ENCODE data around the gene HTR7. TPM values are rescaled to one million over a fixed set of nuclear protein-coding genes. Genes with fewer than 3 reads are reported as not detected.
A peak's percentile ranks its signal among the peaks of the same experiment; 100 is the strongest.

The HTR7 gene
- total RNA-seq, 1 donor from 2014 or later = 0.93 TPM

- H3K36me3 Mint-ChIP-seq (ENCODE audit: insufficient read depth) = no peaks in the 10 kb centered on the region
- H3K27me3 Mint-ChIP-seq = peaks cover 81% of the 10 kb centered on the region
- peak overlapping the region; percentile 82 for H3K27ac Mint-ChIP-seq
- H3K4me1 Mint-ChIP-seq (ENCODE audit: low read depth) = peaks cover 3% of the 10 kb centered on the region
- DNase-seq (ENCODE audit: low spot score, unreplicated experiment) = no peak
- peak overlapping the region; percentile 80 for H3K4me3 Mint-ChIP-seq (ENCODE audit: low read depth)
- TF ChIP-seq, protein P1, sequence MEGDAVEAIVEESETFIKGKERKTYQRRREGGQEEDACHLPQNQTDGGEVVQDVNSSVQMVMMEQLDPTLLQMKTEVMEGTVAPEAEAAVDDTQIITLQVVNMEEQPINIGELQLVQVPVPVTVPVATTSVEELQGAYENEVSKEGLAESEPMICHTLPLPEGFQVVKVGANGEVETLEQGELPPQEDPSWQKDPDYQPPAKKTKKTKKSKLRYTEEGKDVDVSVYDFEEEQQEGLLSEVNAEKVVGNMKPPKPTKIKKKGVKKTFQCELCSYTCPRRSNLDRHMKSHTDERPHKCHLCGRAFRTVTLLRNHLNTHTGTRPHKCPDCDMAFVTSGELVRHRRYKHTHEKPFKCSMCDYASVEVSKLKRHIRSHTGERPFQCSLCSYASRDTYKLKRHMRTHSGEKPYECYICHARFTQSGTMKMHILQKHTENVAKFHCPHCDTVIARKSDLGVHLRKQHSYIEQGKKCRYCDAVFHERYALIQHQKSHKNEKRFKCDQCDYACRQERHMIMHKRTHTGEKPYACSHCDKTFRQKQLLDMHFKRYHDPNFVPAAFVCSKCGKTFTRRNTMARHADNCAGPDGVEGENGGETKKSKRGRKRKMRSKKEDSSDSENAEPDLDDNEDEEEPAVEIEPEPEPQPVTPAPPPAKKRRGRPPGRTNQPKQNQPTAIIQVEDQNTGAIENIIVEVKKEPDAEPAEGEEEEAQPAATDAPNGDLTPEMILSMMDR (IDR thresholded peaks at IDR 0.05; ENCODE audit: unreplicated experiment) = no peak
- H3K9me3 Mint-ChIP-seq (ENCODE audit: low read depth) = no peaks in the 10 kb centered on the region
Observed at GRCh38 chr10:90858461-90858968, 676 bp upstream of the HTR7 start.

- TF ChIP-seq, protein P1 (IDR thresholded peaks at IDR 0.05; ENCODE audit: unreplicated experiment) = no peak
- H3K27ac Mint-ChIP-seq = no peak overlapping the region
- H3K9me3 Mint-ChIP-seq (ENCODE audit: low read depth) = peaks cover 2% of the 10 kb centered on the region
- H3K36me3 Mint-ChIP-seq (ENCODE audit: insufficient read depth) = no peaks in the 10 kb centered on the region
- peaks cover 71% of the 10 kb centered on the region for H3K27me3 Mint-ChIP-seq
- H3K4me1 Mint-ChIP-seq (ENCODE audit: low read depth) = peaks cover 3% of the 10 kb centered on the region
- H3K4me3 Mint-ChIP-seq (ENCODE audit: low read depth) = peak overlapping the region; percentile 82
- no peak for DNase-seq (ENCODE audit: low spot score, unreplicated experiment)
Observed at GRCh38 chr10:90856964-90857634, 740 bp downstream of the HTR7 start.

DNA sequence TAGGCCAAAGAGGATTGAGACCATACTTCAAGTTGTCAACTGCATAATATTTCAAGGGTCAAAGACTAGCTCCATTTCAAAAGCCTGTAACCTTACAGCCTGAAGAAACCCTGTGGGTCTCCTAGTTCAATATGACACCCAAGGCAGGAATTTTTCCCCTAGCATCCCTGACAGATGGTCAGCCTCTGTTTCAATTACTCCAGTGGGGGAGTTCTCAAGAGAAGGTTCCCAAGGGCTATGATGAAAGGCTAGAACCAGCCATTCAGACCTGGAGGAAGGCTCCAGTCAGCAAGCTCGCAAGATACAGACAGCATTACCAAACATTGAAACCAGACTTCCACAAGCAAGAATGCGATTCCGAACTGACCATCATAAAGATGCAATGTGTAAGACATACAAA lies 1.6 kb downstream of the HTR7 start:
- H3K36me3 Mint-ChIP-seq (ENCODE audit: insufficient read depth) = peaks cover 2% of the 10 kb centered on the region
- H3K27ac Mint-ChIP-seq = no peak overlapping the region
- TF ChIP-seq, protein P1 (IDR thresholded peaks at IDR 0.05; ENCODE audit: unreplicated experiment) = no peak
- no peak for DNase-seq (ENCODE audit: low spot score, unreplicated experiment)
- peak overlapping the region; percentile 33 for H3K4me3 Mint-ChIP-seq (ENCODE audit: low read depth)
- H3K4me1 Mint-ChIP-seq (ENCODE audit: low read depth) = peaks cover 3% of the 10 kb centered on the region
- H3K27me3 Mint-ChIP-seq = peaks cover 65% of the 10 kb centered on the region
- H3K9me3 Mint-ChIP-seq (ENCODE audit: low read depth) = peaks cover 8% of the 10 kb centered on the region

DNA sequence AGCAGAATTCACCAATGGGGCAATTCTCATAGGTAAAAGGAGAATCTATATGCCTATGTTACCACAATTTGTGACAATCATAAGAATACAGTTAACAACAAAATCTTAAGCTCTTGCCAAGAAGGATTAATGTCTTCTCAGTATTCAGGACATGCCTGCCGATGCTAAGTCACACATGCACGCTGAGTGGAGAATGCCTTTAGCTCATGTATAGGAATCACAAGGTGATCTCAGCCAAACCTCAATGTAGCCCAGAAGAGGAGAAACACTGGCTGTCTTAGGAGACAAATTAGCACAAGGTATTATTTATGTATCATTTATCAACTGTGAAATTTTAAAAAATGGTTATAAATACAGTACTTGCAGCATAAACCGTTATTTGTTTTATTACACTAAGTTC lies 2.7 kb downstream of the HTR7 start:
- Mint-ChIP-seq H3K9me3 (ENCODE audit: low read depth) (peaks cover 17% of the 10 kb centered on the region), H3K27me3 (peaks cover 57% of the 10 kb centered on the region), H3K4me3 (ENCODE audit: low read depth) (no peak overlapping the region), H3K36me3 (ENCODE audit: insufficient read depth) (peaks cover 6% of the 10 kb centered on the region), H3K4me1 (ENCODE audit: low read depth) (peaks cover 3% of the 10 kb centered on the region), H3K27ac (no peak overlapping the region)
- no peak for DNase-seq (ENCODE audit: low spot score, unreplicated experiment)
- TF ChIP-seq, protein P1 (IDR thresholded peaks at IDR 0.05; ENCODE audit: unreplicated experiment) = no peak

DNA sequence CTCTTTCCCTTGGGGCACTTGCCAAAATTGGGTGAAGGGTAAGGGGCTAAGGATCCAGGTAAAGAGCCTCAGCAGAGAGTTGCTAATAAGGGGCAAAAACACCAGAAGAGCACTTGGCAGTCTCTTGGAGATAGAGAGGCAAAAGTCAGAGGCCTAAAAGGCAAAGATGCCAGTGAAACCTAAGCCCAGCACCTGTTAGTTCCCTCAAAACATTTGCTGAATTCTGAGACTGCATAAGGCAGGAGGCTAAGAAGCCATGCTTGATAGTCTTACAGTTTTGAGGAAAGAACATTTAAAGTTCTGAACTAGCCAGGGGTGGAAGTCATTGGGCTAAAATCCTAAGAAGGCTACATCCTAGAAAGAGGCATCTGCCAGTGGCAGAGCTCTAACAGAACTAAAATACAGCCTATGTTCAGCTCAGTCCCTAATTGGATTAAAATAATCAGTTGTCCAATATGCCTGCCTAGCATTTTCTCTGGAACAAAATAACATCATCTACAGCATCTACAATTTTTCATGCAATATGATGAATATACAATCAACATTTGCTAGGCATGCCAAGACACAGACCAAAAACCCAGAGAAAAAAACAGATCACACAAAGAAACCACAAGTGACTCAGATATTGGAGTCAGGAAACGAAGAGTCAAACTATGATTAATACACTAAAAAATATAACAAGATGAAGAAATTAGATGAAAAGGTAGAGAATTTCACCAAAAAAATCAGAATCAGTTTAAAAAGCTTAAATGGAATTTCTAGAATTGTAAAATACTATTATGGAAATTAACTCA lies 7.7 kb downstream of the HTR7 start:
- Mint-ChIP-seq H3K27ac (no peak overlapping the region), H3K27me3 (peaks cover 18% of the 10 kb centered on the region), H3K9me3 (ENCODE audit: low read depth) (peaks cover 17% of the 10 kb centered on the region), H3K36me3 (ENCODE audit: insufficient read depth) (peaks cover 6% of the 10 kb centered on the region), H3K4me3 (ENCODE audit: low read depth) (no peak overlapping the region), H3K4me1 (ENCODE audit: low read depth) (no peaks in the 10 kb centered on the region)
- TF ChIP-seq, protein P1 (IDR thresholded peaks at IDR 0.05; ENCODE audit: unreplicated experiment) = no peak
- no peak for DNase-seq (ENCODE audit: low spot score, unreplicated experiment)

Data from progenitor cell of endocrine pancreas (in vitro differentiated cells).